K562 (cell line): ENCODE data around the gene GABARAP. TPM values are rescaled to one million over a fixed set of nuclear protein-coding genes. Genes with fewer than 3 reads are reported as not detected.

ENCODE experiments used
- ATF7 ChIP-seq: fragments of 450-650 bp; IDR thresholded peaks from 2 replicates; pipeline ENCODE4 v1.7.1; 2014; ENCODE audit warnings: mild to moderate bottlenecking, moderate library complexity
- CREM ChIP-seq: IDR thresholded peaks from 2 replicates; pipeline ENCODE4 v1.6.1; 2014; ENCODE audit warnings: antibody characterized with exemption, low read depth
- CTBP1 ChIP-seq: fragments of 450-650 bp; IDR thresholded peaks from 2 replicates; pipeline ENCODE4 v1.6.1; 2016; ENCODE audit warnings: borderline replicate concordance
- DPF2 ChIP-seq: fragments of 450-650 bp; IDR thresholded peaks from 2 replicates; pipeline ENCODE4 v1.6.1; 2016
- MYNN ChIP-seq, 2 experiments: sonication (generic); formaldehyde crosslinking in 1 of 2; IDR thresholded peaks; 2 replicates each; pipeline versions ENCODE4 v1.5.0 to v1.6.1; 2016 to 2020; ENCODE audit warnings: antibody characterized with exemption in 1 of 2, missing genetic modification reagents in 1 of 2
- RFX1 ChIP-seq: fragments of 450-650 bp; IDR thresholded peaks from 2 replicates; pipeline ENCODE4 v1.6.1; 2016; ENCODE audit warnings: mild to moderate bottlenecking, moderate library complexity
- SMC3 ChIP-seq: conservative IDR thresholded peaks from 2 replicates; pipeline ENCODE4 v1.6.1; 2011; ENCODE audit warnings: low read depth, low read length, improper control_type of control experiment; ENCODE audit not compliant: insufficient read depth
- TFAP4 ChIP-seq: sonication (generic); formaldehyde crosslinking; IDR thresholded peaks from 2 replicates; pipeline ENCODE4 v1.8.0; 2022; ENCODE audit warnings: missing genetic modification reagents, mild to moderate bottlenecking, moderate library complexity, borderline replicate concordance
- TOE1 ChIP-seq, 2 experiments: fragments of 450-650 bp in 1 of 2; sonication (generic) in 1 of 2; formaldehyde crosslinking in 1 of 2; IDR thresholded peaks; 2 replicates each; pipeline versions ENCODE4 v1.7.1 to v1.8.0; 2016 to 2022; ENCODE audit warnings: borderline replicate concordance in 2 of 2, mild to moderate bottlenecking in 2 of 2, antibody characterized with exemption in 1 of 2, inconsistent platforms in 1 of 2, low read depth in 1 of 2, missing genetic modification reagents in 1 of 2, moderate library complexity in 1 of 2
- U2AF2 ChIP-seq: fragments of 200-400 bp; formaldehyde crosslinking; optimal IDR thresholded peaks from 2 replicates; pipeline ENCODE3; 2017; ENCODE audit warnings: low read depth, mild to moderate bottlenecking, low read length
- VEZF1 ChIP-seq: fragments of 200-800 bp; sonication (Bioruptor generic); IDR thresholded peaks from 2 replicates; pipeline ENCODE4 v1.6.1; 2017; ENCODE audit warnings: missing genetic modification characterization, missing compliant biosample characterization
- ZNF445 ChIP-seq: fragments of 250-450 bp; sonication (Bioruptor Pico); IDR thresholded peaks from 2 replicates; pipeline ENCODE4 v1.4.0; 2020; ENCODE audit warnings: low read depth, mild to moderate bottlenecking, moderate library complexity
- ZNF699 ChIP-seq: fragments of 250-450 bp; sonication (Bioruptor Pico); IDR thresholded peaks from 2 replicates; pipeline ENCODE4 v1.8.0; 2021; ENCODE audit warnings: mild to moderate bottlenecking, moderate library complexity; ENCODE audit not compliant: insufficient replicate concordance
- polyA plus RNA-seq, 8 experiments: library from polyadenylated mRNA; depleted of rRNA in 4 of 8; stranded (reverse) in 5 of 8; unstranded in 3 of 8; fragments of >200 nt; fragmentation: Nextera tagmentation in 2 of 8; fragmentation: Illumina TruSeq in 1 of 8; extraction: Ambion mirVana in 2 of 8; extraction: Trizol in 1 of 8; gene quantifications; 2 replicates each; pipeline versions ENCODE4 v1.2.1 to v1.2.3, GENCODE V29; 2011 to 2014; ENCODE audit warnings: inconsistent platforms in 1 of 8, missing spikeins in 1 of 8
- total RNA-seq, 7 experiments: library from RNA; depleted of rRNA in 6 of 7; stranded (reverse); fragments of >200 nt in 6 of 7; fragmentation: Illumina TruSeq in 2 of 7; extraction: Trizol in 2 of 7; gene quantifications; 2 replicates each; pipeline versions ENCODE4 v1.2.1 to v1.2.3, GENCODE V29; 2011 to 2021; ENCODE audit warnings: low replicate concordance in 1 of 7

The GABARAP gene
- total and polyA plus RNA-seq, 9 of the 15 experiments (the other 6 are each of a cell fraction or from before 2014, with no cell fraction given): 47.5 to 373 (median 152) TPM

- peak; percentile 67; the same call in 1 of the 2 replicates for TF ChIP-seq ATF7
- TF ChIP-seq TFAP4: peak; percentile 45; the same call in 1 of the 2 replicates
- peak; percentile 45; the same call in 1 of the 2 replicates for TF ChIP-seq MYNN (IDR thresholded peaks at IDR 0.05)
- TF ChIP-seq MYNN (CRISPR knock-in tag; IDR thresholded peaks at IDR 0.05): no peak
- no peak for TF ChIP-seq TOE1 (IDR thresholded peaks at IDR 0.05; ENCODE audit: borderline replicate concordance)
- TF ChIP-seq TOE1 (CRISPR knock-in tag; IDR thresholded peaks at IDR 0.05; ENCODE audit: borderline replicate concordance, low read depth): no peak
- no peak for TF ChIP-seq ZNF445 (CRISPR knock-in tag)
- TF ChIP-seq CTBP1: peak; percentile 33; the same call in 1 of the 2 replicates
- TF ChIP-seq SMC3: no peak
- TF ChIP-seq CREM: peak; percentile 73
- peak; percentile 70 for TF ChIP-seq VEZF1 (CRISPR knock-in tag)
- no peak for TF ChIP-seq U2AF2
- 0 out of 2 replicates have a peak, but pooled peaks have one; percentile 27 for TF ChIP-seq DPF2
- TF ChIP-seq ZNF699: no peak
- peak; percentile 99 for TF ChIP-seq RFX1
These were observed 37.3 kb downstream of the GABARAP start (continued) for GRCh38 chr17:7204828-7205461.
